Loucy (cell line): ENCODE results near the gene C1orf159.

Experiments used
- EZH2phosphoT487 ChIP-seq: fragments of 200-600 bp; IDR thresholded peaks from 2 replicates; pipeline ENCODE4 v1.6.1; 2018; ENCODE audit warnings: antibody characterized with exemption, mild to moderate bottlenecking, moderate library complexity, borderline replicate concordance
- TF ChIP-seq, protein P1 (sequence below): fragments of 200-600 bp; sonication (generic); conservative IDR thresholded peaks from 2 replicates; pipeline ENCODE4 v1.5.1; 2014; ENCODE audit warnings: mild to moderate bottlenecking, antibody characterized with exemption, low read length

DNA sequence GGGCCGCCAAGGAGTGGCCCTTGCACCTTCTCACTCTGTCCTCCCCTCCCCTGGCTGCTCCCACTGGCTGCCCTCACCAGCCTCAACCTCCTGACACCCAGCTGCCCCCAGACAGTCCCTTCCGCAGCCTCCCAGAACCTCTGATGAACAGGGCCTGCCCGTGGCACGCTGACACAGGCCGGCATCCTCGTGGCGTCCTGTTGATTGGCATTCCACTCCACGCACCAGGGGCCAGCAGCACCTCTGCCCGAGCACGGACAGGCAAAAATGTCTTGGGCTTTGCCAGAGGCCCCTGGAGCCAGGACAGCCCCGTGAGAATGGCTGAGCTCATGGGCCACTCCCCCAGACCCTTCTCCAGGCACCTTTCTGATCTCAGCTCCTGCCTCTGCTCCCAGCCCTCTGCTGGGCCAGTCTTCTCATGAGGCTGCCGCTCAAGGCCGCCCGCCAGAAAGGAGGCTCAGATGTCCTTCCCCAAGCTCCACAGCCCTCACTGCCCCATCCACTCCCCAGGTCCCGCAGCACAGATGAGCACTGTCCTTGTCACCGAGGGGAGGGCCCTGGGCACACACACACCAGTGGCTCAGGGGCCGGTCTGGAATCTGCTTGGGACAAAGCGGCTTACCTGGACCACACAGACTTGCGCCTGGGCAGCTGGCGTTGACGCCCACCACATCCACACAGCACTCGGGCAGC lies 26.0 kb downstream of the C1orf159 start:
- TF ChIP-seq, protein P1, sequence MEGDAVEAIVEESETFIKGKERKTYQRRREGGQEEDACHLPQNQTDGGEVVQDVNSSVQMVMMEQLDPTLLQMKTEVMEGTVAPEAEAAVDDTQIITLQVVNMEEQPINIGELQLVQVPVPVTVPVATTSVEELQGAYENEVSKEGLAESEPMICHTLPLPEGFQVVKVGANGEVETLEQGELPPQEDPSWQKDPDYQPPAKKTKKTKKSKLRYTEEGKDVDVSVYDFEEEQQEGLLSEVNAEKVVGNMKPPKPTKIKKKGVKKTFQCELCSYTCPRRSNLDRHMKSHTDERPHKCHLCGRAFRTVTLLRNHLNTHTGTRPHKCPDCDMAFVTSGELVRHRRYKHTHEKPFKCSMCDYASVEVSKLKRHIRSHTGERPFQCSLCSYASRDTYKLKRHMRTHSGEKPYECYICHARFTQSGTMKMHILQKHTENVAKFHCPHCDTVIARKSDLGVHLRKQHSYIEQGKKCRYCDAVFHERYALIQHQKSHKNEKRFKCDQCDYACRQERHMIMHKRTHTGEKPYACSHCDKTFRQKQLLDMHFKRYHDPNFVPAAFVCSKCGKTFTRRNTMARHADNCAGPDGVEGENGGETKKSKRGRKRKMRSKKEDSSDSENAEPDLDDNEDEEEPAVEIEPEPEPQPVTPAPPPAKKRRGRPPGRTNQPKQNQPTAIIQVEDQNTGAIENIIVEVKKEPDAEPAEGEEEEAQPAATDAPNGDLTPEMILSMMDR: no peak
- no peak for TF ChIP-seq EZH2phosphoT487
